Measurements from ENCODE around the gene ERGIC1.
"Not testable (repeated sequence)": the region's sequence is repeated elsewhere in the genome, so short reads cannot be mapped to it uniquely, and the experiment has no call there.

ERGIC1 gene

GRCh38 chr5:172833686-172834414 lies at the start of gene ERGIC1:
Gene ERGIC1, plus strand, starts transcription at chr5:172834251. Its CDS starts 163 bp downstream, at chr5:172834414.
- DNase-seq = peak; percentile 20

GRCh38 chr5:172785429-172786088 lies 48.5 kb upstream of the ERGIC1 start:
- DNase-seq = no peak

GRCh38 chr5:172786736-172787462 lies 47.2 kb upstream of the ERGIC1 start:
- DNase-seq = no peak

- DNase-seq = not testable (repeated sequence)
Observed at GRCh38 chr5:172787538-172787937, 46.5 kb upstream of the ERGIC1 start.

GRCh38 chr5:172788771-172789686 lies 45.0 kb upstream of the ERGIC1 start:
- no peak for DNase-seq

GRCh38 chr5:172789687-172790495 lies 44.2 kb upstream of the ERGIC1 start:
- no peak for DNase-seq

GRCh38 chr5:172790496-172790889 lies 43.6 kb upstream of the ERGIC1 start:
- DNase-seq = no peak

- no peak for DNase-seq
Observed at GRCh38 chr5:172791286-172791685, 42.8 kb upstream of the ERGIC1 start.

- DNase-seq = no peak
Observed at GRCh38 chr5:172791726-172792445, 42.2 kb upstream of the ERGIC1 start.

GRCh38 chr5:172792701-172793570 lies 41.1 kb upstream of the ERGIC1 start:
- no peak for DNase-seq

- no peak for DNase-seq
Observed at GRCh38 chr5:172793577-172794488, 40.2 kb upstream of the ERGIC1 start.

- no peak for DNase-seq
Observed at GRCh38 chr5:172795318-172795977, 38.6 kb upstream of the ERGIC1 start.

- DNase-seq = no peak
Observed at GRCh38 chr5:172796306-172796705, 37.7 kb upstream of the ERGIC1 start.

GRCh38 chr5:172797771-172798191 lies 36.3 kb upstream of the ERGIC1 start:
- DNase-seq = no peak

- DNase-seq = no peak
Observed at GRCh38 chr5:172798422-172799215, 35.4 kb upstream of the ERGIC1 start.

GRCh38 chr5:172799416-172799815 lies 34.6 kb upstream of the ERGIC1 start:
- no peak for DNase-seq

- no peak for DNase-seq
Observed at GRCh38 chr5:172800088-172800551, 33.9 kb upstream of the ERGIC1 start.

Data from SHP77 treated with DMSO at 0.1 percent for 48 hours (cell line).